Endothelial cell of umbilical vein (primary cell): ENCODE measurements around the gene KLF13. TPM values are rescaled to one million over a fixed set of nuclear protein-coding genes. Genes with fewer than 3 reads are reported as not detected.

Experiments
- BruUV-seq: library from RNA; stranded (reverse); fragments of 400-500 nt; replicated peaks from 2 replicates; lab custom pipeline; 2021; lab: Mats Ljungman, UMichigan
- CTCF ChIA-PET: fragments of 300-600, 350-600 bp; sonication (Branson Sonifier 250); formaldehyde crosslinking; loops from one replicate; lab custom pipeline; 2021; ENCODE audit warnings: antibody characterized with exemption, inconsistent platforms; lab: Charles Lee
- POLR2A ChIA-PET: fragments of 300-600, 350-600 bp; sonication (Branson Sonifier 250); formaldehyde crosslinking; loops from one replicate; lab custom pipeline; 2021; ENCODE audit warnings: antibody characterized with exemption, inconsistent platforms; lab: Charles Lee
- DNase-seq: peaks from one replicate; pipeline ENCODE4 v3.0.0-alpha.2; 2011; ENCODE audit warnings: low read depth, low spot score
- FAIRE-seq: peaks from 2 replicates; lab custom pipeline; 2011; peaks lifted over from hg19 to GRCh38; lab: Jason Lieb, UNC
- H2AFZ ChIP-seq: 2 replicates; pipeline ENCODE4 v1.6.0; 2012; ENCODE audit warnings: low read depth, low read length, control low read depth, inconsistent platforms
- H3K27ac ChIP-seq: 2 replicates; pipeline ENCODE4 v1.5.1; 2011; ENCODE audit warnings: low read depth, mild to moderate bottlenecking, control low read depth, low read length, moderate library complexity; ENCODE audit not compliant: insufficient read depth
- H3K27me3 ChIP-seq, 2 experiments: 2 replicates each; pipeline versions ENCODE4 v1.6.0 to v1.6.1; 2011; ENCODE audit warnings: low read length in 2 of 2, mixed read lengths in 1 of 2; ENCODE audit not compliant: control insufficient read depth in 2 of 2, insufficient read depth in 2 of 2
- H3K36me3 ChIP-seq, 2 experiments: 2 replicates in 1 of 2; 3 replicates in 1 of 2; pipeline ENCODE4 v1.5.1; 2011; ENCODE audit warnings: low read length in 2 of 2, mild to moderate bottlenecking in 1 of 2, moderate library complexity in 1 of 2; ENCODE audit not compliant: control insufficient read depth in 2 of 2, insufficient read depth in 2 of 2; ENCODE audit errors: extremely low read depth in 1 of 2
- H3K4me1 ChIP-seq: 3 replicates; pipeline ENCODE4 v1.5.1; 2011; ENCODE audit warnings: mild to moderate bottlenecking, low read length; ENCODE audit not compliant: control insufficient read depth, insufficient read depth; ENCODE audit errors: extremely low read depth
- H3K4me2 ChIP-seq: 2 replicates; pipeline ENCODE4 v1.6.1; 2011; ENCODE audit warnings: low read length, control low read depth, mixed read lengths; ENCODE audit not compliant: insufficient read depth
- H3K4me3 ChIP-seq, 3 experiments: fragments of 200-600 bp in 1 of 3; sonication (generic), shearing (Covaris generic) in 1 of 3; replicated peaks in 1 of 3; 2 replicates each; pipeline ENCODE4 v1.5.1; 2011 to 2016; ENCODE audit warnings: control low read depth in 3 of 3, low read length in 3 of 3, mild to moderate bottlenecking in 2 of 3, inconsistent platforms in 1 of 3, low read depth in 1 of 3, moderate library complexity in 1 of 3; ENCODE audit not compliant: insufficient read depth in 1 of 3
- H3K79me2 ChIP-seq: 2 replicates; pipeline ENCODE4 v1.6.0; 2012; ENCODE audit warnings: low read length, inconsistent platforms; ENCODE audit not compliant: control insufficient read depth, insufficient read depth
- H3K9ac ChIP-seq: replicated peaks from 2 replicates; pipeline ENCODE3; 2011; ENCODE audit warnings: low read length, control low read depth; ENCODE audit not compliant: insufficient read depth; ENCODE audit errors: extremely low read depth
- H3K9me1 ChIP-seq: replicated peaks from 3 replicates; pipeline ENCODE4 v1.6.0; 2011; ENCODE audit warnings: mild to moderate bottlenecking, low read length; ENCODE audit not compliant: control insufficient read depth, insufficient read depth; ENCODE audit errors: extremely low read depth
- H3K9me3 ChIP-seq: replicated peaks from 2 replicates; pipeline ENCODE4 v1.5.1; 2012; ENCODE audit warnings: low read length, inconsistent platforms; ENCODE audit not compliant: control insufficient read depth, insufficient read depth
- H4K20me1 ChIP-seq: replicated peaks from 2 replicates; pipeline ENCODE3; 2011; ENCODE audit warnings: mild to moderate bottlenecking, low read length; ENCODE audit not compliant: control insufficient read depth, insufficient read depth; ENCODE audit errors: extremely low read depth
- CTCF ChIP-seq, 2 donors: IDR thresholded peaks; 1 replicate in 1 of 2; 2 replicates in 1 of 2; pipeline ENCODE4 v1.5.1; 2011; ENCODE audit warnings: low read length in 2 of 2, mild to moderate bottlenecking in 2 of 2, moderate library complexity in 2 of 2, control low read depth in 1 of 2, inconsistent platforms in 1 of 2, low read depth in 1 of 2; ENCODE audit not compliant: insufficient read depth in 1 of 2; ENCODE audit errors: extremely low read depth in 1 of 2
- GATA2 ChIP-seq: IDR thresholded peaks from 2 replicates; pipeline ENCODE4 v1.7.0; 2011; ENCODE audit warnings: low read depth, mild to moderate bottlenecking, moderate library complexity, mixed read lengths, low read length; ENCODE audit not compliant: insufficient read length, insufficient read depth
- JUN ChIP-seq: IDR thresholded peaks from 2 replicates; pipeline ENCODE4 v1.6.1; 2011; ENCODE audit warnings: borderline replicate concordance, low read depth; ENCODE audit not compliant: insufficient read length, insufficient read depth
- MAX ChIP-seq: IDR thresholded peaks from 2 replicates; pipeline ENCODE4 v1.6.1; 2011; ENCODE audit not compliant: insufficient read depth, insufficient read length
- dilution Hi-C: fragments of 300-500 bp; cut with MboI; formaldehyde crosslinking; loops from one replicate; pipeline ENCODE4 v1.15.0; 2019; ENCODE audit warnings: low sequenced_read_pairs; ENCODE audit not compliant: extremely low pct_ligation_motif_present
- intact Hi-C: fragments of 100-400 bp; cut with micrococcal nuclease; formaldehyde crosslinking; loops from one replicate; pipeline ENCODE4 v1.10.0; 2022
- polyA plus RNA-seq, 4 experiments: library from polyadenylated mRNA; depleted of rRNA in 3 of 4; stranded (reverse) in 3 of 4; unstranded in 1 of 4; fragments of >200 nt; gene quantifications; 2 replicates each; pipeline versions ENCODE4 v1.2.1 to v1.2.3, GENCODE V29; 2011 to 2012; ENCODE audit warnings: missing spikeins in 1 of 4
- total RNA-seq: library from RNA; stranded (reverse); gene quantifications from 2 replicates; pipeline ENCODE4 v1.2.3, GENCODE V29; 2021

Gene KLF13
- total and polyA plus RNA-seq, 2 donors (not counting 3 experiments of a cell fraction or from before 2014, with no cell fraction given): 10.1 to 31.9 TPM

- dilution Hi-C loops: no loop called here
- FAIRE-seq: no peak
- H3K4me1 ChIP-seq: peaks cover 21% of the 10 kb centered on the region
Observed at GRCh38 chr15:31341496-31342195, 15.0 kb downstream of the KLF13 start.

More at GRCh38 chr15:31341496-31342195, 15.0 kb downstream of the KLF13 start:
- Histone ChIP-seq H2AFZ (no peak overlapping the region), H3K79me2 (peaks cover 19% of the 10 kb centered on the region), H3K9me1 (no peaks in the 10 kb centered on the region), H3K27me3 (no peaks in the 10 kb centered on the region), H3K36me3 (no peaks in the 10 kb centered on the region), H3K27ac (no peak overlapping the region), H3K4me2 (no peak overlapping the region), H3K9ac (no peak overlapping the region), H4K20me1 (no peaks in the 10 kb centered on the region), H3K4me3 (no peak overlapping the region), H3K9me3 (no peaks in the 10 kb centered on the region)
- POLR2A ChIA-PET: interaction anchor here (1.1 kb wide), 1 partner anchor 12 kb away, joined by 3 read pairs; no protein-coding TSS in a partner anchor
- TF ChIP-seq MAX (no peak), CTCF (IDR thresholded peaks at IDR 0.05; ENCODE audit: extremely low read depth in 1 of 2, insufficient read depth in 1 of 2, low read depth in 1 of 2, low read length in 2 of 2) (no peak), JUN (no peak), GATA2 (no peak)
- no peak for DNase-seq
- BruUV-seq: no TSS peak
- intact Hi-C loops: loop anchor here (1.0 kb wide), 4 partner anchors 12 to 94 kb away; partner anchors contain the start of gene KLF13
- CTCF ChIA-PET: interaction anchor here (0.9 to 1.8 kb wide), 17 partner anchors 9 to 149 kb away, joined by 3 to 17 read pairs (median 3); partner anchors contain the start of gene KLF13
